GM12872 (cell line): ENCODE results near the gene JCAD.

ENCODE experiments used
- CTCF ChIP-seq: IDR thresholded peaks from 3 replicates; pipeline ENCODE4 v1.5.1; 2011; ENCODE audit warnings: low read depth, mild to moderate bottlenecking, low read length, moderate library complexity; ENCODE audit not compliant: insufficient read depth

JCAD gene

GRCh38 chr10:30037620-30038336 lies 21.6 kb downstream of the JCAD start:
- no peak for TF ChIP-seq CTCF

- no peak for TF ChIP-seq CTCF
These were observed 22.6 kb downstream of the JCAD start for GRCh38 chr10:30036811-30037210.

GRCh38 chr10:30036341-30036740 lies 23.0 kb downstream of the JCAD start:
- no peak for TF ChIP-seq CTCF

- no peak for TF ChIP-seq CTCF
These were observed 24.8 kb downstream of the JCAD start for GRCh38 chr10:30034433-30035137.

GRCh38 chr10:30032125-30032524 lies 27.3 kb downstream of the JCAD start:
- no peak for TF ChIP-seq CTCF

- TF ChIP-seq CTCF = no peak
These were observed 29.5 kb downstream of the JCAD start for GRCh38 chr10:30029872-30030256.

- TF ChIP-seq CTCF = no peak
These were observed 30.1 kb downstream of the JCAD start for GRCh38 chr10:30029164-30029871.
